IMR-90 (cell line): ENCODE data around the gene SRPK2. TPM values are rescaled to one million over a fixed set of nuclear protein-coding genes. Genes with fewer than 3 reads are reported as not detected.

Experiments
- ATAC-seq: fragments of 200-7000 bp; cut with Tn5 transposase; 2 replicates; pipeline ENCODE4 v1.9.1; 2020; ENCODE audit warnings: low read depth, mild to moderate bottlenecking, moderate library complexity
- BruUV-seq: library from RNA; stranded (reverse); fragments of 400-500 nt; replicated peaks from 2 replicates; lab custom pipeline; 2021; lab: Mats Ljungman, UMichigan
- CTCF ChIA-PET: fragments of 300-600 bp; formaldehyde crosslinking; extraction: SDS; loops from one replicate; lab custom pipeline; 2021; ENCODE audit warnings: antibody characterized with exemption; lab: Yijun Ruan, JAX
- POLR2A ChIA-PET: fragments of 300-600 bp; sonication (Branson Sonifier 250); formaldehyde crosslinking; loops from one replicate; lab custom pipeline; 2022; ENCODE audit warnings: antibody characterized with exemption; ENCODE audit not compliant: unreplicated experiment; lab: Charles Lee
- DNase-seq: peaks from one replicate; pipeline ENCODE4 v3.0.0; 2013
- H2AFZ ChIP-seq: replicated peaks from 2 replicates; pipeline ENCODE3; 2013; ENCODE audit warnings: low read length, mild to moderate bottlenecking; ENCODE audit not compliant: poor library complexity
- H2AK5ac ChIP-seq: 2 replicates; pipeline ENCODE4 v1.6.1; 2013; ENCODE audit warnings: low read depth, low read length, inconsistent platforms
- H2AK9ac ChIP-seq: replicated peaks from 2 replicates; pipeline ENCODE3; 2013; ENCODE audit warnings: mild to moderate bottlenecking, low read depth, low read length, moderate library complexity; ENCODE audit not compliant: poor library complexity
- H2BK120ac ChIP-seq: 2 replicates; pipeline ENCODE4 v1.6.1; 2013; ENCODE audit warnings: low read depth, low read length, inconsistent platforms
- H2BK15ac ChIP-seq: 3 replicates; pipeline ENCODE4 v1.6.1; 2013; ENCODE audit warnings: low read depth, low read length, inconsistent platforms
- H2BK20ac ChIP-seq: 2 replicates; pipeline ENCODE4 v1.6.1; 2013; ENCODE audit warnings: low read depth, mild to moderate bottlenecking, inconsistent platforms, low read length, moderate library complexity
- H2BK5ac ChIP-seq: 2 replicates; pipeline ENCODE4 v1.6.1; 2013; ENCODE audit warnings: mild to moderate bottlenecking, low read depth, low read length, inconsistent platforms; ENCODE audit not compliant: poor library complexity, severe bottlenecking
- H3K14ac ChIP-seq: replicated peaks from 2 replicates; pipeline ENCODE4 v1.6.1; 2013; ENCODE audit warnings: low read depth, low read length, inconsistent platforms
- H3K18ac ChIP-seq: 2 replicates; pipeline ENCODE4 v1.6.1; 2013; ENCODE audit warnings: low read depth, low read length, control low read depth
- H3K23ac ChIP-seq: 2 replicates; pipeline ENCODE4 v1.6.1; 2013; ENCODE audit warnings: low read depth, low read length, inconsistent platforms
- H3K27ac ChIP-seq: 2 replicates; pipeline ENCODE4 v1.5.1; 2013; ENCODE audit warnings: mild to moderate bottlenecking, control low read depth, low read length; ENCODE audit not compliant: insufficient read depth
- H3K27me3 ChIP-seq: 2 replicates; pipeline ENCODE4 v1.6.1; 2013; ENCODE audit warnings: low read length; ENCODE audit not compliant: control insufficient read depth, insufficient read depth
- H3K36me3 ChIP-seq: 2 replicates; pipeline ENCODE4 v1.6.1; 2013; ENCODE audit warnings: low read length, mixed read lengths; ENCODE audit not compliant: control insufficient read depth, insufficient read depth
- H3K4ac ChIP-seq: 2 replicates; pipeline ENCODE4 v1.6.1; 2013; ENCODE audit warnings: low read depth, low read length, inconsistent platforms
- H3K4me1 ChIP-seq: 2 replicates; pipeline ENCODE4 v1.6.1; 2013; ENCODE audit warnings: low read length, mixed read lengths; ENCODE audit not compliant: control insufficient read depth, insufficient read depth
- H3K4me2 ChIP-seq: 2 replicates; pipeline ENCODE4 v1.6.1; 2013; ENCODE audit warnings: low read depth, mild to moderate bottlenecking, control low read depth, low read length, moderate library complexity
- H3K4me3 ChIP-seq: 2 replicates; pipeline ENCODE4 v1.5.1; 2013; ENCODE audit warnings: low read depth, mild to moderate bottlenecking, control low read depth, low read length, moderate library complexity; ENCODE audit not compliant: insufficient read depth
- H3K56ac ChIP-seq: 2 replicates; pipeline ENCODE4 v1.6.1; 2013; ENCODE audit warnings: low read length, inconsistent platforms; ENCODE audit not compliant: insufficient read depth; ENCODE audit errors: extremely low read depth
- H3K79me1 ChIP-seq, 2 experiments: 2 replicates each; pipeline ENCODE4 v1.6.1; 2013; ENCODE audit warnings: low read length in 2 of 2, inconsistent platforms in 1 of 2, low read depth in 1 of 2
- H3K9ac ChIP-seq: 2 replicates; pipeline ENCODE4 v1.6.1; 2013; ENCODE audit warnings: low read depth, low read length, control low read depth
- H3K9me1 ChIP-seq: 2 replicates; pipeline ENCODE4 v1.6.1; 2013; ENCODE audit warnings: low read length, inconsistent platforms; ENCODE audit not compliant: insufficient read depth
- H3K9me3 ChIP-seq: 2 replicates; pipeline ENCODE4 v1.6.1; 2013; ENCODE audit warnings: low read length; ENCODE audit not compliant: control insufficient read depth, insufficient read depth
- H4K20me1 ChIP-seq: 2 replicates; pipeline ENCODE4 v1.6.1; 2013; ENCODE audit warnings: low read length, inconsistent platforms; ENCODE audit not compliant: insufficient read depth
- H4K5ac ChIP-seq: 2 replicates; pipeline ENCODE4 v1.6.1; 2013; ENCODE audit warnings: mild to moderate bottlenecking, low read depth, low read length, control low read depth
- H4K8ac ChIP-seq, 2 experiments: 2 replicates each; pipeline ENCODE4 v1.6.1; 2013; ENCODE audit warnings: low read depth in 2 of 2, low read length in 2 of 2, control low read depth in 1 of 2, inconsistent platforms in 1 of 2
- H4K91ac ChIP-seq: 2 replicates; pipeline ENCODE4 v1.6.1; 2013; ENCODE audit warnings: low read depth, low read length, inconsistent platforms; ENCODE audit not compliant: insufficient read depth
- BHLHE40 ChIP-seq: fragments of 150-350 bp; IDR thresholded peaks from 2 replicates; pipeline ENCODE4 v1.6.1; 2016; ENCODE audit warnings: mild to moderate bottlenecking, low read depth, low read length
- CEBPB ChIP-seq: IDR thresholded peaks from 2 replicates; pipeline ENCODE4 v1.6.1; 2012; ENCODE audit warnings: low read depth, low read length, improper control_type of control experiment
- MAFK ChIP-seq: IDR thresholded peaks from 2 replicates; pipeline ENCODE4 v1.6.1; 2012; ENCODE audit warnings: low read depth, low read length, improper control_type of control experiment
- POLR2A ChIP-seq: IDR thresholded peaks from 2 replicates; pipeline ENCODE4 v1.6.1; 2012; ENCODE audit warnings: mild to moderate bottlenecking, low read depth, low read length
- RAD21 ChIP-seq: IDR thresholded peaks from 2 replicates; pipeline ENCODE4 v1.6.1; 2012; ENCODE audit warnings: low read length, improper control_type of control experiment
- dilution Hi-C: fragments of 300-500 bp; cut with HindIII; formaldehyde crosslinking; loops from one replicate; pipeline ENCODE4 v1.14.3; 2018; ENCODE audit warnings: low sequenced_read_pairs; ENCODE audit not compliant: unreplicated experiment
- in situ Hi-C: fragments of 300-500 bp; cut with MboI; formaldehyde crosslinking; loops from 3 replicates; pipeline ENCODE4 v1.14.3; 2019; ENCODE audit warnings: low sequenced_read_pairs, inconsistent platforms, mixed read lengths
- intact Hi-C: fragments of 100-400 bp; cut with micrococcal nuclease; formaldehyde crosslinking; loops from 2 replicates; pipeline ENCODE4 v1.10.0; 2022
- polyA plus RNA-seq, 3 experiments: library from polyadenylated mRNA; depleted of rRNA; stranded (reverse); fragments of >200 nt; gene quantifications; 2 replicates each; pipeline ENCODE4 v1.2.3, GENCODE V29; 2012; ENCODE audit warnings: low replicate concordance in 1 of 3
- total RNA-seq: library from RNA; depleted of rRNA; stranded (reverse); fragments of >200 nt; gene quantifications from 2 replicates; pipeline ENCODE4 v1.2.3, GENCODE V29; 2012

Gene SRPK2
- total and polyA plus RNA-seq, 2 of the 4 experiments (the other 2 are of a cell fraction): 13.2 to 33.0 TPM

DNA sequence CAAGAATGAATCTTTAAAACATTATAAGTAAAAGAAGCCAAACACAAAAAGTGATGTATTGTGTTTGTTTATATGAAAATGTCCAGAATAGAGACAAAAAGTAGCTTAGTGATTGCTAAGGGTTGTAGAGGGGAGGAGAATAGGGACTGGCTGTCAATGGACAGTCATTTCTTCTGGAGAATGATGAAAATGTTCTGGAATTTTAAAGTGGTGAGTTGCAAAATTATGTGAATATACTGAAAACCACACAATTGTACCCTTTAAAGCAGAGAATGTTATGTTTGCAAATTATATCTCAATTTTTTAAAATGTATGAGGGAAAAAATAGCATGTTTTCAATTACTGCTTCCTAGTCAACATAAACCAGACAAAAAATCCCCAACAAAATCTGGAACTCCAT, 200.5 kb downstream of the SRPK2 start:
- Histone ChIP-seq H3K23ac (no peak overlapping the region), H2BK5ac (no peak overlapping the region), H3K36me3 (no peaks in the 10 kb centered on the region), H3K9me1 (peaks cover 10% of the 10 kb centered on the region; the same call in 1 of the 2 replicates), H3K79me1 (peaks cover 20 to 36% of the 10 kb centered on the region in 2 experiments), H3K18ac (no peak overlapping the region), H3K56ac (no peak overlapping the region), H3K4me1 (peaks cover 9% of the 10 kb centered on the region), H2BK120ac (no peak overlapping the region), H2BK15ac (no peak overlapping the region), H2BK20ac (no peak overlapping the region), H4K20me1 (peaks cover 22% of the 10 kb centered on the region; the same call in 1 of the 2 replicates), H3K9ac (no peak overlapping the region), H4K5ac (no peak overlapping the region), H3K4ac (no peak overlapping the region), H3K4me2 (no peak overlapping the region), H3K14ac (no peak overlapping the region), H2AFZ (no peak overlapping the region), H4K8ac (no peak overlapping the region), H2AK5ac (no peak overlapping the region), H3K4me3 (no peak overlapping the region), H3K27ac (no peak overlapping the region), H3K9me3 (no peaks in the 10 kb centered on the region), H4K91ac (no peak overlapping the region), H2AK9ac (no peak overlapping the region), H3K27me3 (no peaks in the 10 kb centered on the region)
- DNase-seq (peak; percentile 25), ATAC-seq (peak; percentile 71)
- ChIA-PET POLR2A (no interaction called here), CTCF (no interaction called here)
- TF ChIP-seq CEBPB (no peak), POLR2A (no peak), MAFK (no peak), BHLHE40 (no peak), RAD21 (no peak)
- intact Hi-C loops: no loop called here
- dilution Hi-C loops: no loop called here
- BruUV-seq: no TSS peak
- in situ Hi-C loops: no loop called here
